ENCODE measurements around the gene DOCK11.
"Not testable (repeated sequence)": the region's sequence is repeated elsewhere in the genome, so short reads cannot be mapped to it uniquely, and the experiment has no call there.

Gene DOCK11

DNA sequence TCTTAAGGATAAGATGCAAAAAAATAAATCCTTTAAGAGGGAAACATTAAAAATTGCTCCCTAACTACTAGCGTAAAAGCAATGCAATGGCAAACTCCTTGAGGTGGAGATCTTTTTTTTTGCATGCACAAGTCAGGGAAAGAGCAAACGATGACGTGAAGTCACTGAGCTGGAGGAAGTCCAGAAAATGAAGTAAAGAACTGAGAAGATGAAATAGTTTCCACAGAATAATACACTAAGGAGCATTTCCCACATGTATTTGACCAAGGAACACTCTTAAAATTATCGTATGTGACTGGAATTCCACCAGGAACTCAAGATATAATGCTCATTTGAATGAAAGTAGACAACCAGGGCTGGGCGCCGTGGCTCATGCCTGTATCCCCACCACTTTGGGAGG, 21.0 kb upstream of the DOCK11 start:
- TF ChIP-seq EZH2 (IDR thresholded peaks at IDR 0.05; ENCODE audit: borderline replicate concordance, low read depth, low read length, severe bottlenecking) = no peak
- TF ChIP-seq, protein P1, sequence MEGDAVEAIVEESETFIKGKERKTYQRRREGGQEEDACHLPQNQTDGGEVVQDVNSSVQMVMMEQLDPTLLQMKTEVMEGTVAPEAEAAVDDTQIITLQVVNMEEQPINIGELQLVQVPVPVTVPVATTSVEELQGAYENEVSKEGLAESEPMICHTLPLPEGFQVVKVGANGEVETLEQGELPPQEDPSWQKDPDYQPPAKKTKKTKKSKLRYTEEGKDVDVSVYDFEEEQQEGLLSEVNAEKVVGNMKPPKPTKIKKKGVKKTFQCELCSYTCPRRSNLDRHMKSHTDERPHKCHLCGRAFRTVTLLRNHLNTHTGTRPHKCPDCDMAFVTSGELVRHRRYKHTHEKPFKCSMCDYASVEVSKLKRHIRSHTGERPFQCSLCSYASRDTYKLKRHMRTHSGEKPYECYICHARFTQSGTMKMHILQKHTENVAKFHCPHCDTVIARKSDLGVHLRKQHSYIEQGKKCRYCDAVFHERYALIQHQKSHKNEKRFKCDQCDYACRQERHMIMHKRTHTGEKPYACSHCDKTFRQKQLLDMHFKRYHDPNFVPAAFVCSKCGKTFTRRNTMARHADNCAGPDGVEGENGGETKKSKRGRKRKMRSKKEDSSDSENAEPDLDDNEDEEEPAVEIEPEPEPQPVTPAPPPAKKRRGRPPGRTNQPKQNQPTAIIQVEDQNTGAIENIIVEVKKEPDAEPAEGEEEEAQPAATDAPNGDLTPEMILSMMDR (IDR thresholded peaks at IDR 0.05; ENCODE audit: borderline replicate concordance, extremely low read depth, low read length, poor library complexity, severe bottlenecking) = no peak
- H3K27me3 ChIP-seq (ENCODE audit: insufficient read depth, low read length, poor library complexity) = no peaks in the 10 kb centered on the region
- no peak overlapping the region for H3K9ac ChIP-seq (ENCODE audit: low read depth, low read length)
- H3K79me2 ChIP-seq (ENCODE audit: insufficient read depth, low read length) = no peaks in the 10 kb centered on the region
- no peaks in the 10 kb centered on the region for H3K4me1 ChIP-seq (ENCODE audit: insufficient read depth, low read length)
- no peak overlapping the region for H2AFZ ChIP-seq (ENCODE audit: low read depth, low read length)
- H3K27ac ChIP-seq (ENCODE audit: low read length) = no peak overlapping the region
- no peak for DNase-seq
- ATAC-seq (ENCODE audit: insufficient read depth, low read depth) = no peak
- no peak overlapping the region for H3K4me3 ChIP-seq (ENCODE audit: low read depth in 1 of 2, low read length in 2 of 2)
- H4K20me1 ChIP-seq (ENCODE audit: insufficient read depth, low read length) = no peaks in the 10 kb centered on the region
- H3K9me3 ChIP-seq (ENCODE audit: insufficient read depth, low read length, severe bottlenecking) = no peaks in the 10 kb centered on the region
- H3K36me3 ChIP-seq (ENCODE audit: insufficient read depth, low read length) = no peaks in the 10 kb centered on the region
- H3K4me2 ChIP-seq (ENCODE audit: insufficient read depth, low read length) = no peak overlapping the region

DNA sequence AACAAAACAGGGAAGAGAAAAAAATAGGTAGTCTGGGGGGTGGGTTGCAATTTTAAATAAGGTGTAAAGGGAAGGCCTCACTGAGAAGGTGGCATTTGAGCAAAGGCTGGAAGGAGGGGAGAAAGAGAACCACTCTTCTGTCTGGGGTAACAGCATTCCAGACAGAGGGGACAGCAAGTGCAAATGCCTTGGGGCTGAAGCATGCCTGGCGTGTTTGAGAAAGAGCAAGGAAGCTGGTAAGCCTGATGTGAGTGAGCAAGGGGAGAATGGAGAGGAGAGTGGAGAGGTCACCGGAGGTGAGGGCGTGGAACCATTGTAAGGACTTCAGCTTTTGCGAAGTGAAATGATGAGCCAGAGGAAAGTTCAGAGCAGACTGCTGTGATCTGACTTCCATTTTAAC, 19.7 kb upstream of the DOCK11 start:
- H3K9ac ChIP-seq (ENCODE audit: low read depth, low read length) = no peak overlapping the region
- H4K20me1 ChIP-seq (ENCODE audit: insufficient read depth, low read length) = no peaks in the 10 kb centered on the region
- no peak overlapping the region for H2AFZ ChIP-seq (ENCODE audit: low read depth, low read length)
- H3K9me3 ChIP-seq (ENCODE audit: insufficient read depth, low read length, severe bottlenecking) = no peaks in the 10 kb centered on the region
- no peaks in the 10 kb centered on the region for H3K4me1 ChIP-seq (ENCODE audit: insufficient read depth, low read length)
- no peak overlapping the region for H3K4me2 ChIP-seq (ENCODE audit: insufficient read depth, low read length)
- ATAC-seq (ENCODE audit: insufficient read depth, low read depth) (no peak), DNase-seq (no peak)
- no peaks in the 10 kb centered on the region for H3K79me2 ChIP-seq (ENCODE audit: insufficient read depth, low read length)
- H3K36me3 ChIP-seq (ENCODE audit: insufficient read depth, low read length) = no peaks in the 10 kb centered on the region
- no peak overlapping the region for H3K27ac ChIP-seq (ENCODE audit: low read length)
- no peak overlapping the region for H3K4me3 ChIP-seq (ENCODE audit: low read depth in 1 of 2, low read length in 2 of 2)
- no peaks in the 10 kb centered on the region for H3K27me3 ChIP-seq (ENCODE audit: insufficient read depth, low read length, poor library complexity)
- TF ChIP-seq EZH2 (IDR thresholded peaks at IDR 0.05; ENCODE audit: borderline replicate concordance, low read depth, low read length, severe bottlenecking) = no peak
- TF ChIP-seq, protein P1 (IDR thresholded peaks at IDR 0.05; ENCODE audit: borderline replicate concordance, extremely low read depth, low read length, poor library complexity, severe bottlenecking) = no peak

GRCh38 chrX:118480172-118480571, 15.4 kb upstream of the DOCK11 start:
- Histone ChIP-seq H3K27me3 (ENCODE audit: insufficient read depth, low read length, poor library complexity) (no peaks in the 10 kb centered on the region), H4K20me1 (ENCODE audit: insufficient read depth, low read length) (no peaks in the 10 kb centered on the region), H3K4me1 (ENCODE audit: insufficient read depth, low read length) (no peaks in the 10 kb centered on the region), H3K4me2 (ENCODE audit: insufficient read depth, low read length) (no peak overlapping the region), H3K27ac (ENCODE audit: low read length) (no peak overlapping the region), H3K9ac (ENCODE audit: low read depth, low read length) (no peak overlapping the region), H3K4me3 (ENCODE audit: low read depth in 1 of 2, low read length in 2 of 2) (no peak overlapping the region), H3K79me2 (ENCODE audit: insufficient read depth, low read length) (no peaks in the 10 kb centered on the region), H3K36me3 (ENCODE audit: insufficient read depth, low read length) (no peaks in the 10 kb centered on the region), H2AFZ (ENCODE audit: low read depth, low read length) (no peak overlapping the region), H3K9me3 (ENCODE audit: insufficient read depth, low read length, severe bottlenecking) (no peaks in the 10 kb centered on the region)
- DNase-seq (no peak), ATAC-seq (ENCODE audit: insufficient read depth, low read depth) (no peak)
- TF ChIP-seq, protein P1 (IDR thresholded peaks at IDR 0.05; ENCODE audit: borderline replicate concordance, extremely low read depth, low read length, poor library complexity, severe bottlenecking) = no peak
- TF ChIP-seq EZH2 (IDR thresholded peaks at IDR 0.05; ENCODE audit: borderline replicate concordance, low read depth, low read length, severe bottlenecking) = no peak

GRCh38 chrX:118482384-118482783, 13.2 kb upstream of the DOCK11 start:
- H3K79me2 ChIP-seq (ENCODE audit: insufficient read depth, low read length); H4K20me1 ChIP-seq (ENCODE audit: insufficient read depth, low read length); H2AFZ ChIP-seq (ENCODE audit: low read depth, low read length); H3K4me3 ChIP-seq (ENCODE audit: low read depth in 1 of 2, low read length in 2 of 2); H3K36me3 ChIP-seq (ENCODE audit: insufficient read depth, low read length); H3K9me3 ChIP-seq (ENCODE audit: insufficient read depth, low read length, severe bottlenecking); H3K9ac ChIP-seq (ENCODE audit: low read depth, low read length); H3K27ac ChIP-seq (ENCODE audit: low read length); H3K4me2 ChIP-seq (ENCODE audit: insufficient read depth, low read length); ATAC-seq (ENCODE audit: insufficient read depth, low read depth); H3K27me3 ChIP-seq (ENCODE audit: insufficient read depth, low read length, poor library complexity); DNase-seq; H3K4me1 ChIP-seq (ENCODE audit: insufficient read depth, low read length): not testable (repeated sequence)

Measured in DND-41 (cell line).